GM19035 (cell line): Measurements from ENCODE around the gene RAI1.

Experiments used
- ATAC-seq: cut with Tn5 transposase; IDR thresholded peaks from one replicate; pipeline ENCODE4 v1.9.1; 2021; ENCODE audit not compliant: unreplicated experiment

RAI1 gene

GRCh38 chr17:17841601-17842025, 160.4 kb downstream of the RAI1 start:
- ATAC-seq = no peak

DNA sequence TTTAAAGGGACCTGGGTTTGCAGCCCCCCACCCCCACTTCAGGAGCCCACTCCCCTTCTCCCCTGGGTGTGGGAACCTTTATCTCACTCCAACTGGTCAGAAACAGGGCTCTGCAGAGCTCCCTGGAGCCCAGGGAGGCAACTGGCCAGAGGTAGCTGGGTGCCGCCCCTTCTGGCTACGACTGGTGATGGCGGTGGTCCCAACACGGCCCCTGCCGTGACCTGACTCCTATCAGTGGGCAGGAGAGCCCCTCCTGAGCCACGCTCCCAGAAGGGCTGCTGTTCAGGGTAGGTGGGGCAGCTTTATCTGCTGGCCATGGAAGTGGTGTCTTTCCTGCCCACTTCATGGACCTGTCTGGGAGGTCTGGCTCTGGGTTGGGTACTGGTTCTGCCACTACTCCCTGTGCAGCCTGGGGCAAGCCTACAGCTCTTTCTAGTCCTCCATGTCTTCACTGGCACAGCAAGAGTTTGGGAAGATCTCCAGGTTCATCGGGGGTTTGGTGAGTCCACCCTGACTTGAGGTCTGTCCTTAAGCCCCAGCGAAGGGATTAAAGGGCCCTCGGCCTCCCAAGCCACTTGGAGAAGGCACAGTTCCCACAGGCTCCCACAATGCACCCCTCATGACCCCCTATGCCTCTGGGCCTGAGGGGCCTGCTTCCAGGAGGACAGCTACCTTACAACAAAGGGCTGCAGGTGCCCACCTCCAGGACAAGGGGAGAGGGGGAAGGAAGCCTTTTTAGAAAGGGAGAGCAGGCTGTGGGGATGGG, 161.0 kb downstream of the RAI1 start:
- ATAC-seq = no peak

GRCh38 chr17:17843096-17843495, 161.8 kb downstream of the RAI1 start:
- no peak for ATAC-seq

DNA sequence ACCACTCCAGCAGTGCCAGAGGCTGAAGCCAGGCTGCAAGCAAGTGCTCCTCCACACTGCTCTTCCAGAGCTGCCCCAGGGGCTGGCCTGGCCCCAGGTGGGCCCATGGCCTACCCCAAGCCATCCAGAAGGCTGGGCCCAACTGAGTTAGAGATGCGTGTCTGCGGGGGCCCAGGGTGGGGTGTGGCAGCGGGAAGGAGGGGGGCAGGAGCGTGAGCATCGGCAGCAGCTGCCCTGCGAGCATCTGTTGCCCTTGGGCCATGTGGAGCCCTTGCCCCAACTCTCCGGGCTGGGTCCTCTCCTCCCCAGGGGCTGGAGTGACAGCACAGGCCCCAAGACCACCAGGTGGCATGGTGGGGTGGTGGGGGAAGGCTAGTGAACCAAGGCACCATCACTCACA, 162.8 kb downstream of the RAI1 start:
- ATAC-seq = no peak

- ATAC-seq = no peak
Observed at GRCh38 chr17:17844500-17844899, 163.2 kb downstream of the RAI1 start.

DNA sequence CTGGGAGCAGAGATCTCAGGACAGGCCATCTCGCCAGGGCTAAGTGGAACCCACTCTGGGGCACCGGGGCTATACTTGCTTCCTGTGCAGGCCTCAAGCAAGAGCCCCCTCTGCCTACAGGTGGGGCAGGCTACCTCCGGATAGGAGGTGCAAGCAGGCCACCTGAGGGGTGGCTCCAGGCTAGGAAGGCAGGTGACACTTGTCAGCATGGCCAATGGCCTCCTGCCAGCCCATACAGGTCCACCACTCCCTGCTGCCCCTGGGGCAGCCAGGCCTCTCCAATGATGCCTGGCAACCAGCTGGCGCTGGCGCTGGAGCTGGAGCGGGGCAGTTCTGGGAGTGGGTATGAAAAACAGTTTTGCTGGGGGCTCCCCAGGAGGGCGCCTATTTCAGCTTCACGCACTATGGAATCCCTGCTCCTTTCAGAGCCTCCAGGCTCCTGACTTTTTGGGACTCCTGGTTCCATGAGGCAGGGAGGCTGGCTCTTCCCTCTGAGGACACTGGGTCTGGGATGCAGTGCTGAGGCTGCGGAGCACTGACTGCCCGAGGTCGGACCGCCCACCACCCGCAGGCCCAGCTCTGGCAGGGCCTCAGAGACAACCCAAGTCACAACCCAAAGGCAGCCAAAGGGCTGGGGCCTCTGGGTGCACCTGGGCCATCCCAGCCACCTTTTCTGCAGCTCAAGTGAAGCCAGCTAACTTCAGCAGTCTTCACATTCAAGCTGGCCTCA, 164.0 kb downstream of the RAI1 start:
- ATAC-seq = no peak

GRCh38 chr17:17846003-17846402, 164.7 kb downstream of the RAI1 start:
- no peak for ATAC-seq

DNA sequence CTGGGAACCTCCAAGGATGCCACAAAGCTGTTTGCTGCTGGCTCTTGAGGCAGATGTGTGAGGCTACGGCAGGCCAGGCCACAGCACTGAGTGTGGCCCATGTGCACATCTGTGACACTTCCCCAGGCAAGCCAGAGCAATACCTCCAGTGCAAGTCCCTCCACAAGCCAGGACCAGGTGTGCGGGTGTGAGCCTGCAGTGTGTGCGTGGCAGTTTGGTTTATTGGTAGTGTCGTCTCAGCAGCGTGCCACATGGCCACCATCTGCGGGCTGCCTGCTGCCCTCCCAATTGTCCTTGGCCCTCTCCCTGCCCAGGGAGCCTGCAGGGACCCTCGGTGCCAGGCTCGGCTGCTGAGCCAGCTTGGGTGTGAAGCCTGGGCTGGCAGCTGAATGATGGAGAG, 165.4 kb downstream of the RAI1 start:
- ATAC-seq = no peak

DNA sequence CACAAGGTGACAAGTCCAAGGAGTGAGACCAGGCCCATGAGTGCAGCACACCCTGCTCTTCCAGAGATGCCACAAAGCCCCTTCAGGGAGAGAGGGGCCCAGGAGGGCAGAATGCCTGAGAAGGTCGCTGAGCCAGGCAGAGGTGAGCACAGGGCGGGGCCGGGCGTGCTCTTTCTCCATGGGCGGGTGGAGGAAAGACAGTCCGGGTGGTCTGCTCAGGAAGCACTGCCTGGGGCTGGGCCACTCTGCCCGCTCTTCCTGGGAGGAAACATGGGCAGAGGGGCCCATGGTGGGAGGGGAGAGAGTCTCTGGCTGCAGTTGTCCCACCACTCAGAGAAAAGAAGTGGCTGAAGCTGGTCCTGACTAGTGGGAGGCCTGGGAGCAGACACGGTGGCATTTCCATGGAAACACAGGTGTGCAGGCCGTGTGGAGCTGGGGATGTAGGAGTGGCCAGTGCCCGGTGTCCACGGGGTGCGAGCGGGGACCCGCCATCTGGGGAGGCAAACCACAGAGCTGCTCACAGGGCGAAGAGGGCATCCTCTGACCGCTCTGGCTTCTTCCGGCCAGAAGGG, 165.9 kb downstream of the RAI1 start:
- ATAC-seq = no peak

GRCh38 chr17:17847726-17848125, 166.5 kb downstream of the RAI1 start:
- no peak for ATAC-seq

- ATAC-seq = no peak
Observed at GRCh38 chr17:17848311-17849082, 167.2 kb downstream of the RAI1 start.

DNA sequence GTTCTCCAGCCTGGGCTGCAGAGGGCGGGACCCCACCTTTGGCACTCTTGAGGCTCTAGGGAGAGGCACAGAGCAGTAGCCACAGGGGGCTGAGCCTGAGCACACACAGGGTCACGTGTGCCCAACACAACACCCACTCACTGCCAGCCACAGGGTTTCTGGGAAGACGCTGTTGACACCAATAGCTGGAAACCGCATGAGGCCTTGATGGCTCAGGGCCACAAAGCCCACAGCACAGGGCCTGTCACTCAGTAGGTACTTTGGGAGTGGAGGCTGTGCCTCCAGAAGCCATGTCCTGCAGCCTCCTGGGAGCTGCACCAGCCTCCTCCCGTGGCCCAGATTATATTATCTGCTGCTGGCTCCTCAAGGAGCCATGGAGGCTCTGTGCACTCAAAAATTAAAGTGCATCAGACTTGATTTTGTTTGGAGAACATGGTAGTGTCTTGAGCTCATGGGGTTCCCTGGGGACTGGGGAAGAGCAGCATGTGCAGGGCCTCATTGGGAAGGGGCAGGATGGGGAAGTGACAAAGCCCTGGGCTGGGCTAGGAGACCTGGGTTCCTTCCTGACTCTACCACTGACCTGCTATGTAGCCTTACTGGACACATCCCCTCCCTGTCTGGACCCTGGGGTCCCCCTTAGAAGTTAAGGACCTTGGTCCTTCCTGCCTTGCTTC, 168.0 kb downstream of the RAI1 start:
- ATAC-seq = peak; percentile 62

GRCh38 chr17:17849845-17850373, 168.7 kb downstream of the RAI1 start:
- ATAC-seq = no peak

DNA sequence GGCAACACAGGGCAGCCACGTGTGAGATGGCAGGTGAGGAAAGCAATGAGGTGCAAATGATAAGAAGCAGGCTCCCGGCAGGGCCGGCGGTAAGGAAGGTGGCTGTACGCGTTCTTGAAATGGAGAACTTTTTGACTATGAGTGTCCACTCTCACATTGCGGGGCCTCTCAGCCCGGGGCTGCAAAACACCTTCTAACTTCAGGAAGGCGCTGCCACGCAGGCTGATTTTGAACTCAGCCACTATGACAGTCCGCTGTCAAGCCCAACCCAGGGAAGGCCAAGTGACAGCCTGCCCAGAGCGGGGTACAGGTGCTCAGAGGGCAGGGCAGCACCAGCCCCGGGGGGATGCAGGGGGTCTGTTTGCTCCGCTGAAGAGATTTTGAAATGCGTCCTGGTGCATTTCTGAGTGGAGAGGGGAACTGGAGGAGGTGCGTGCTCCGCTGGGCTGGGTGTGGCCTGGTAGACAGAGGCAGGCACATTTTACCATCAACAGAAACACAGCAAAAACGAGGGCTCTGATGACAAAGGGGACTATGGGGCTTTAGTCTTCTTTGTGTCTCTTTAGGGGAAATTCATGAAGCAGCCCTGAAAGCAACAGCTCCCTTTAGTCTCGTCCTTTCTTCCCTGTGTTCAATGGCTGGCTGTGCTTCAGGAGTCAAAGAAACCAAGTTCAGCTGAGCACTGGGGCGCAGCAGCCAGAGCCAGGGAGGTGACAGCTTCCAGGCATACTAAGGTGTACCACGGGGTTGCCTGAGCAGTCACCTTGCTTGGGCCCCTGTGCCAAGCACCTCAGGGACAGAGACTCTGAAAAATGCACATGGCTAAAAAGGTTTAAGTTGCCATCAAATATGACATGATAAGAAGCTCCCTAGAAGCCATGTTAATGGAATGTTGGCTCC, 170.1 kb downstream of the RAI1 start:
- no peak for ATAC-seq

- no peak for ATAC-seq
Observed at GRCh38 chr17:17852930-17853329, 171.7 kb downstream of the RAI1 start.

DNA sequence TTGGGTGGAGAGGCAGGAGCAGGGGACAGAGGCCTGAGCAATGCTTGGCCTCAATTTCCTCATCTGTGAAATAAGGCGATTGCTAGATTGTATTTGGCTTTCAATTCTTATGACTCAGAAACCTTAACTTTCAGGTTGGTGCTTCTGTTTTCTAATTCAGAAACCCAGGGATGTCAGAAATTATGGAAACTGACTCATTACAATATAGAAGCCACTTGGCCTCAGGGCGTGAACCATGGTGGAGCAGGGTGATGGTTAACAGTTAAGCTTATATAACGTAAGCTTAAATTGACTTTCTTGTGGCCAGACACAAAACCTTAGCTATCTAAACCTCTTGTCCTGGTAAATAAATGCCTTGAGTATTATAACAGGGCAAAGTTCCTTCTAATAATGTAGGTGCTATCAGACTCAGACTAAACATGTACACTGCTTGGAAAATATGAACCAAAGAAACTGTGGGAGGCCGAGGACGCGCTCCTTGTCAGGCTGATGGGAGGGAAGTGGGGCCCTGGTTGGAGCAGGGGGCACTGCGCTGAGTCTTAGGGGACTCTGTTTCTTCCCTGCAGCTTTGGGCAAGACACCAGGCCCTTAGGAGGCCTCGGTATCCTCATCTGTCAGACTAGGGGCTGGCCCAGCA, 172.7 kb downstream of the RAI1 start:
- no peak for ATAC-seq

GRCh38 chr17:17855976-17856375, 174.7 kb downstream of the RAI1 start:
- ATAC-seq = no peak

- no peak for ATAC-seq
Observed at GRCh38 chr17:17856386-17856785, 175.1 kb downstream of the RAI1 start.

GRCh38 chr17:17857496-17857895, 176.2 kb downstream of the RAI1 start:
- ATAC-seq = no peak
